ENCODE data around the gene VWA1. TPM values are rescaled to one million over a fixed set of nuclear protein-coding genes. Genes with fewer than 3 reads are reported as not detected.

Gene VWA1
- total and polyA plus RNA-seq, 2 donors from 2014 or later = 103 to 116 TPM

DNA sequence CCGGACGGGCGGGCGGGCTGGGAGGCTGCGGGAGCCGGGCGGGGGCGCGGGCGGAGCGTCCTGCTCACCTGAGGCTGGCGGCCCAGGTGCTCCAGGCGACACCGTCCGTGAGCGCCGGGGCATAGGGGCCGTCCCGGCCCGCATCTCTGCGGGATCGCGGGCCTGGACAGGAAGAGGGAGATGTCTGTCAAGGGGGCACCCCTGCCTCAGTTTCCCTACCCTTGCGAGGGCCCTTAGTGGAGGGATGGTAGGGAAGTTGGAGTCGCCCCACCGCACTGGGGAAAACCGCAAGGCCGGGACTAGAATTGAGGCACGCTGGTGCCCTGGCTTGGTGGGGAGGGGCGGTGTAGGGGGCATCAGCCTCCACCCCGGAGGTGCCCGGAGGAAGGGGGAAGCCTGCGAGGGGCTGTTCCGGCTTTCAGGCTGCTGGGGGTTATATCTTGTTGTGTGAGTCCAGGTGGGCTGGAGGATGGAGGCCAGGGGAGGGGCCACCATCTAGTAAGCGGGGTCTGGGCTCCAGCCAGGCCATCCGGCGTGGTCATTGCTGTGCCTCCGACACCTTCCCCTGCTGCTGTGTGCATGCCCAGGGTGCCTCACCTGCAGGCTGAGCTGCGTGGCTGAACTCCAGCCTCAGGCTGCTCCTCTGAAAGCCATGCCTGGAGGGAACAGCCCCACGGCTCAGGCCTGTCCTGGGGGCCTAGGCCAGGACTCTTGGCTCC is 580 bp downstream of the VWA1 start:
- Histone ChIP-seq H3K36me3 (ENCODE audit: control insufficient read depth in 2 of 3, insufficient read depth in 3 of 3, low read length in 3 of 3) (no peaks in the 10 kb centered on the region), H3K4me1 (ENCODE audit: control insufficient read depth in 2 of 3, insufficient read depth in 2 of 3, low read depth in 1 of 3, low read length in 3 of 3) (peaks cover 0 to 53% (median 12%) of the 10 kb centered on the region in 3 donors), H3K9me3 (ENCODE audit: control insufficient read depth in 2 of 3, insufficient read depth in 1 of 3, low read length in 3 of 3) (no peaks in the 10 kb centered on the region), H3K27me3 (ENCODE audit: control insufficient read depth, insufficient read depth, low read length) (no peaks in the 10 kb centered on the region), H3K9ac (ENCODE audit: low read length in 3 of 3) (peak overlapping the region in 2 of 3 donors; percentile 26 to 54), H3K4me3 (ENCODE audit: low read length in 3 of 3) (peak overlapping the region; percentile 31 to 55 (median 33)), H3K27ac (ENCODE audit: low read depth in 2 of 2, low read length in 2 of 2) (no peak overlapping the region)
- intact Hi-C loops (cut with DNase I) = no loop called here
- no peak for FAIRE-seq
- peak in 2 of 5 donors; percentile 69 to 75 for DNase-seq
- TF ChIP-seq, protein P1, sequence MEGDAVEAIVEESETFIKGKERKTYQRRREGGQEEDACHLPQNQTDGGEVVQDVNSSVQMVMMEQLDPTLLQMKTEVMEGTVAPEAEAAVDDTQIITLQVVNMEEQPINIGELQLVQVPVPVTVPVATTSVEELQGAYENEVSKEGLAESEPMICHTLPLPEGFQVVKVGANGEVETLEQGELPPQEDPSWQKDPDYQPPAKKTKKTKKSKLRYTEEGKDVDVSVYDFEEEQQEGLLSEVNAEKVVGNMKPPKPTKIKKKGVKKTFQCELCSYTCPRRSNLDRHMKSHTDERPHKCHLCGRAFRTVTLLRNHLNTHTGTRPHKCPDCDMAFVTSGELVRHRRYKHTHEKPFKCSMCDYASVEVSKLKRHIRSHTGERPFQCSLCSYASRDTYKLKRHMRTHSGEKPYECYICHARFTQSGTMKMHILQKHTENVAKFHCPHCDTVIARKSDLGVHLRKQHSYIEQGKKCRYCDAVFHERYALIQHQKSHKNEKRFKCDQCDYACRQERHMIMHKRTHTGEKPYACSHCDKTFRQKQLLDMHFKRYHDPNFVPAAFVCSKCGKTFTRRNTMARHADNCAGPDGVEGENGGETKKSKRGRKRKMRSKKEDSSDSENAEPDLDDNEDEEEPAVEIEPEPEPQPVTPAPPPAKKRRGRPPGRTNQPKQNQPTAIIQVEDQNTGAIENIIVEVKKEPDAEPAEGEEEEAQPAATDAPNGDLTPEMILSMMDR (IDR thresholded peaks at IDR 0.05; ENCODE audit: borderline replicate concordance, extremely low read depth, insufficient read depth) = no peak

GRCh38 chr1:1436630-1437032 is 1.1 kb downstream of the VWA1 start:
- Histone ChIP-seq H3K9ac (ENCODE audit: low read length in 3 of 3) (peak overlapping the region in 1 of 3 donors; percentile 26), H3K4me1 (ENCODE audit: control insufficient read depth in 2 of 3, insufficient read depth in 2 of 3, low read depth in 1 of 3, low read length in 3 of 3) (peaks cover 0 to 51% (median 12%) of the 10 kb centered on the region in 3 donors), H3K27me3 (ENCODE audit: control insufficient read depth, insufficient read depth, low read length) (no peaks in the 10 kb centered on the region), H3K9me3 (ENCODE audit: control insufficient read depth in 2 of 3, insufficient read depth in 1 of 3, low read length in 3 of 3) (no peaks in the 10 kb centered on the region), H3K36me3 (ENCODE audit: control insufficient read depth in 2 of 3, insufficient read depth in 3 of 3, low read length in 3 of 3) (no peaks in the 10 kb centered on the region), H3K4me3 (ENCODE audit: low read length in 3 of 3) (peak overlapping the region in 2 of 3 donors; percentile 31 to 55), H3K27ac (ENCODE audit: low read depth in 2 of 2, low read length in 2 of 2) (no peak overlapping the region)
- TF ChIP-seq, protein P1 (IDR thresholded peaks at IDR 0.05; ENCODE audit: borderline replicate concordance, extremely low read depth, insufficient read depth) = no peak
- DNase-seq = no peak
- no peak for FAIRE-seq
- intact Hi-C loops (cut with DNase I) = no loop called here

GRCh38 chr1:1437033-1437903 is 1.8 kb downstream of the VWA1 start:
- Histone ChIP-seq H3K4me1 (ENCODE audit: control insufficient read depth in 2 of 3, insufficient read depth in 2 of 3, low read depth in 1 of 3, low read length in 3 of 3) (peaks cover 0 to 47% (median 12%) of the 10 kb centered on the region in 3 donors), H3K27ac (ENCODE audit: low read depth in 2 of 2, low read length in 2 of 2) (no peak overlapping the region)

More at GRCh38 chr1:1437033-1437903, 1.8 kb downstream of the VWA1 start:
- no peaks in the 10 kb centered on the region for H3K27me3 ChIP-seq (ENCODE audit: control insufficient read depth, insufficient read depth, low read length)
- peak overlapping the region in 1 of 3 donors; percentile 26 for H3K9ac ChIP-seq (ENCODE audit: low read length in 3 of 3)
- no peaks in the 10 kb centered on the region for H3K36me3 ChIP-seq (ENCODE audit: control insufficient read depth in 2 of 3, insufficient read depth in 3 of 3, low read length in 3 of 3)
- H3K9me3 ChIP-seq (ENCODE audit: control insufficient read depth in 2 of 3, insufficient read depth in 1 of 3, low read length in 3 of 3) = no peaks in the 10 kb centered on the region
- peak overlapping the region in 1 of 3 donors; percentile 32 for H3K4me3 ChIP-seq (ENCODE audit: low read length in 3 of 3)
- FAIRE-seq (no peak), DNase-seq (peak in 2 of 5 donors; percentile 56 to 67)
- TF ChIP-seq, protein P1 (IDR thresholded peaks at IDR 0.05; ENCODE audit: borderline replicate concordance, extremely low read depth, insufficient read depth) = no peak
- intact Hi-C loops (cut with DNase I) = no loop called here

Data from kidney (tissue), 14 donors.